GM12864 (cell line): ENCODE measurements around the gene GALNT16.
A peak's percentile ranks its signal among the peaks of the same experiment; 100 is the strongest.
"Not testable (repeated sequence)": the region's sequence is repeated elsewhere in the genome, so short reads cannot be mapped to it uniquely, and the experiment has no call there.

Experiments used
- DNase-seq: peaks from one replicate; pipeline ENCODE4 v3.0.0-alpha.2; 2011; ENCODE audit warnings: low read depth
- H3K4me3 ChIP-seq: 2 replicates; pipeline ENCODE4 v1.5.1; 2011; ENCODE audit warnings: mild to moderate bottlenecking, low read depth, low read length, control low read depth
- TF ChIP-seq, protein P1 (sequence below): IDR thresholded peaks from 2 replicates; pipeline ENCODE4 v1.5.1; 2011; ENCODE audit warnings: low read depth, mild to moderate bottlenecking, moderate library complexity, low read length, control low read depth, inconsistent platforms; ENCODE audit errors: missing control alignments

The GALNT16 gene

DNA sequence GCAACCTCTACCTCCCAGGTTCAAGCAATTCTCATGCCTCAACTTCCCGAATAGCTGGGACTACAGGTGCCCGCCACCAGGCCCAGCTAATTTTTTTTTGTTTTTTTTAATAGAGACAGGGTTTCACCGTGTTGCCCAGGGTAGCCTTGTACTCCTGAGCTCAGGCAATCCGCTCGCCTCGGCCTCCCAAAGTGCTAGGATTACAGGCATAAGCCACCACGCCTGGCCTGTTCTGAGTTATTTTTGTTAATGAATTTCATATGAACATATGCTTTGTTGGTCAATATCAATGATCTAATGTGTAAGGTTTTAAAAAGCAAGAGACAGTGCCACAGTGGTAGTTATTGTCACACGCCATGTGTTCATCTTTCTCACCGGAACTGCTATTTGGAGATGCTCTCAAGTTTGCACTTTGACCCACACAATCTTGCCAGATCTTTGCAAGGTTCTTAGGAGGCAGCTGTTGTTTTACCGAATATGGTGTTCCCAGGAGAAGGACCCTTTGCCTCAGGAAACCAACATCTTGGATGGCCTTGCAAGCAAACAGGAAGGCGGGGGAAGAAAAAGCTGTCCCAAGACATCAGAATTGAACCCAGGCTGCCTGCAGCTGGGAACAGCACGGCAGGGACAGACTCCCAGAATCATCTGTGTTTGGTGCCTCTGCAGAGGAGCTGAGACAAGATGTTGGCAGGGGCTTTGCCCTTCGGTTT is 30.0 kb downstream of the GALNT16 start:
- DNase-seq: no peak
- no peak overlapping the region for H3K4me3 ChIP-seq

DNA sequence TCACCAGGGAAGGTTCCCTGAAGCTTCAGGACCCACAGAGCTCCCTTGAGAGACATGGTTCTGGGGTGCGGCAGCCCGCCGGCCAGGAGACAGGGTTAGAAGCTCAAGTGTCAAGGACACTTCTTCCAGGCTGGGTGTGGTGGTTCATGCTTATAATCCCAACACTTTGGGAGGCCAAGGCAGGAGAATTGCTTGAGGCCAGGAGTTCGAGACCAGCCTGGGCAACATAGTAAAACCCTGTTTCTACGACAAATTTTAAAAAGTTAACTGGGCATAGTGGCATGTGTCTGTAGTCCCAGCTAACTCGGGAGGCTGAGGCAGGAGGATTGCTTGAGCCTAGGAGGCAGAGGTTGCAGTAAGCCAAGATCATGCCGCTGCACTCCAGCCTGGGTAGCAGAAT is 30.9 kb downstream of the GALNT16 start:
- not testable (repeated sequence) for DNase-seq

More for the DNA sequence above, 30.0 kb downstream of the GALNT16 start:
- TF ChIP-seq, protein P1, sequence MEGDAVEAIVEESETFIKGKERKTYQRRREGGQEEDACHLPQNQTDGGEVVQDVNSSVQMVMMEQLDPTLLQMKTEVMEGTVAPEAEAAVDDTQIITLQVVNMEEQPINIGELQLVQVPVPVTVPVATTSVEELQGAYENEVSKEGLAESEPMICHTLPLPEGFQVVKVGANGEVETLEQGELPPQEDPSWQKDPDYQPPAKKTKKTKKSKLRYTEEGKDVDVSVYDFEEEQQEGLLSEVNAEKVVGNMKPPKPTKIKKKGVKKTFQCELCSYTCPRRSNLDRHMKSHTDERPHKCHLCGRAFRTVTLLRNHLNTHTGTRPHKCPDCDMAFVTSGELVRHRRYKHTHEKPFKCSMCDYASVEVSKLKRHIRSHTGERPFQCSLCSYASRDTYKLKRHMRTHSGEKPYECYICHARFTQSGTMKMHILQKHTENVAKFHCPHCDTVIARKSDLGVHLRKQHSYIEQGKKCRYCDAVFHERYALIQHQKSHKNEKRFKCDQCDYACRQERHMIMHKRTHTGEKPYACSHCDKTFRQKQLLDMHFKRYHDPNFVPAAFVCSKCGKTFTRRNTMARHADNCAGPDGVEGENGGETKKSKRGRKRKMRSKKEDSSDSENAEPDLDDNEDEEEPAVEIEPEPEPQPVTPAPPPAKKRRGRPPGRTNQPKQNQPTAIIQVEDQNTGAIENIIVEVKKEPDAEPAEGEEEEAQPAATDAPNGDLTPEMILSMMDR: no peak

DNA sequence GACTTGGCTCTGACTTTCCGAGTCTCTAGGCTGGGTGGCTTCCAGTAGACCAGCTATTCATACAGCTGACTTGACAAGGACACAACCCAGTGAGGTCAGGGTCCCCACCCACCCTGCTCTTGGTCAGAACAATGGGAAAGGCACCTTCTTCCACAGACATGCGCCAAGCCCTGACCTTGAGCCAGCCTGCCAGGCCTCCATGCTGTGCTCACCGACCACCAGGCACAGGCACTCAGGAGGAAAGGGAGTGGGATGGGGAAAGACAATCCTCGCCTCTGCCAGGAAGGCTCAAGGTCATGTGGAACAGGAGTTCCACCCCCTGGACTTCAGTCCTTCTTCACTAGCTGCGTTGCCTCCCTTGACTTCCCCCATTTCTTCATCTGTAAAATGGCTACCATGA is 31.4 kb downstream of the GALNT16 start:
- TF ChIP-seq, protein P1: no peak
- DNase-seq: no peak
- no peak overlapping the region for H3K4me3 ChIP-seq

More for the DNA sequence above, 30.9 kb downstream of the GALNT16 start:
- not testable (repeated sequence) for H3K4me3 ChIP-seq

DNA sequence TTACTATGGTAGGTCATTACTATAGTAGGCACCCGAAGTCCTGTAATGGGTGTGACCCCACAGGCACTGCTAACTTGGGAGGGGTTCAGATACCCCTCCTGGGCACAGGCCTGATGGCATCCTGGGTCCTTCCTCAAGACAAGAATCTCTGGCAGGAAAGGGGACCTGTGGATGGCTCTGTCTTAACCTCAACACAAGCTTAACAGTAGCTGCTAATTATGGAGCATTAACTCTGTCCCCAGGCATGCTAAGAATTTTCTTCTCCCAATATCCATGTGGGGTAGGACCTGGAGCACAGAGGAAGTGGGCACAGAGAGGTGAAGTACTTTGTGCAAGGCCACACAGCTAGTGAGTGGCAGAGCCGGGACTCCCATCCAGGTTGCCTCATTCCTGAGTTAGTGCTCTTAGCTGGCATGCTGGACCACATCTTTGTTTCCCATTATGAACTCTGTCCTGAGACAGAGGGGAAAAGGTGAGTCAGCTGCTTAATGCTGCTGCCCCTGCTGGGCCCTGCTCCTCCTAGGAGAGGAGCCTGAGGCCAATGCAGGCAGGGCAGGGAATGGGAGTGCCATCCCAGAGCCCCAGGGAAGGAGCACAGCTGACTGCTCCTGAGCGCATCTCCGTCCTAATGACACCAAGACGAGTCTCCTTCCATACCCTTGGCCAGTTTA is 32.1 kb downstream of the GALNT16 start:
- no peak for DNase-seq
- H3K4me3 ChIP-seq: no peak overlapping the region
- TF ChIP-seq, protein P1: no peak

DNA sequence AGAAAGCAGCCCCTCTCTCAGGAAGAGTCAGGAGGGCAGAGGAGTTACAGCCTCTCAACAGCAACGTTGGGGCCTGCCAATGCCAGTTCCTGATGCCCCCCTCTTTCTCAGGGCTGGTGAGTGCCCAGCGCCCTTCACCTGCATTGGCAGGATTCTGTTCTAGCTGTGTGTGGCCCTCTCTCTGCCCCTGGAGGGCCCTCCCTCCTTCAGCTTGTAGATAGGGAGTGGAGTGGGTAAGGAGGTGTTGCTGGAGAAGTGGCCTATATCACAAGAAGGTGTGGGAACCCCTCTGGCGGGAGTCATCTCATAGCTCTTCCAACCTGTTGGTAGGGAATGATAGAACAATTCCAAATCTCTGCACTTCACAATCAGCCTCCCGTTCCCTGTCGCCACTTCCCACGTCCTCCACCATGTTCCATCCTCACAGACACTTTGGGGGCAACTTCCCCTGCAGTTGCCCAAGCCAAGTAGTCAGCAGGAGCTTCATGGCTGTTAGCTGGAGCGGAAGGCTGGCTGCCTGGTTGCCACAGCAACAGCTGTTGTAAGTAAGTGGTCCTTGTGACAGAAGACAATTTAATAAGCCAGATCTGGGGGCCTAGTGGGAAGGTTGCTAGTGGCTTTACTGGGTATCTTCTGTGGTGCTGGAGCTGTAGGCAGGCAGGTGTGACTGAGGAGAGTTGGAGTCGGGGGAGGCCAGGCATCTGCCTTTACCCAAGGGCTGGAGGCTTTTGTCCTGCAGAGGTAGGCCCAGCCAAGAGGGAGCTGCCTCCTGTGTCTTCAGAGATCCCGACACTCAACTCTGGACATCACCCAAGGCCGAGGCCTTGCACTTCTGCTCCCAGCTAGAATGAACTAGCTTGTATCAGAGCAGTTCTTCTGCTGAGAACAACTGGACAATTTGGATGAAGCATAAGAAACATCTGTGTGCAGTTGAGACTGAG is 38.4 kb downstream of the GALNT16 start:
- H3K4me3 ChIP-seq: no peak overlapping the region
- TF ChIP-seq, protein P1: no peak
- no peak for DNase-seq

DNA sequence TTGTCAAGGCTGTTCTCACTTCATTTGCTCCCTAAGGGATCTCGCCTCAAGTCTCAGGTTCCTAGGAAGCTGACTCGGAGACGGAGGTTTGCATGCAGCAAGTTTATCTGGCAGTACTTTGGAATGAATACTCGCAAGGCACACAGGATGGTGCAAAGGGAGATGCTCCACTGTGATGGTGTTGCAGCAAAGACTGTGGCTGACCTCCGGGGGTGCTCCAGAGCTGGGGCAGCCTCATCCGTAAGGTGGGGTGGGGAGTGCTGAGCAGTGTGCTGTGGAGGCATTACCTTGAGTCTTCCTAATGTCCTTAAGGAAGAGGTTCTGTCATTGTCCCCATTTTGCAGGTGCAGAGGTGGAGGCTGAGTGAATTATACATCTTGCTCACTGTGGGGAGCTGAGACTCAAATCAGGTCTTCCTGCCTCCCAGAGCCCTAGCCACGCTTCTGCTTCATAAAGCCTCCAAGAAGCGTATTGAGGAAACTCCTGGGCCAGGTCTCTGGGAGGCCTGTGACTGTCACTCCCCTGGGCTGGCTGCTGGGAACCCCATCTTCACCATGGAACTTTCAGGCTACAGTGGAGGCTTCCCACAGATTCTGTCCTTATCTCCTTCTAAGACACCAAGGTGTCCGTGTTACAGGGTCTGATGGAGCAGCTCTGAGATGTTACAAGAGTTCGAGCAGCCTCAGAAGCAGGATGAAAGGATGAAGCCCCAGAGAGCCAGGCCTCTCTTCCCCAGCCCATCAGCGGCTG is 39.5 kb downstream of the GALNT16 start:
- no peak overlapping the region for H3K4me3 ChIP-seq
- TF ChIP-seq, protein P1: peak; percentile 60
- no peak for DNase-seq
